Fibroblast of the conjunctiva (primary cell): ENCODE measurements around the gene PDZD2.

Experiments
- DNase-seq: peaks from one replicate; pipeline ENCODE4 v3.0.0-alpha.2; 2010; ENCODE audit warnings: low read depth

The PDZD2 gene

GRCh38 chr5:31638345-31638744 lies 586 bp upstream of the PDZD2 start:
- DNase-seq: no peak

- no peak for DNase-seq
Measured at GRCh38 chr5:31639481-31640411, 815 bp downstream of the PDZD2 start.

GRCh38 chr5:31640573-31640972 lies 1.6 kb downstream of the PDZD2 start:
- DNase-seq: no peak

GRCh38 chr5:31641059-31641458 lies 2.1 kb downstream of the PDZD2 start:
- no peak for DNase-seq

GRCh38 chr5:31641575-31641974 lies 2.6 kb downstream of the PDZD2 start:
- no peak for DNase-seq

- DNase-seq: no peak
Measured at GRCh38 chr5:31645420-31646081, 6.6 kb downstream of the PDZD2 start.

GRCh38 chr5:31648326-31648725 lies 9.4 kb downstream of the PDZD2 start:
- DNase-seq: no peak

- DNase-seq: no peak
Measured at GRCh38 chr5:31651241-31651640, 12.3 kb downstream of the PDZD2 start.

GRCh38 chr5:31655491-31655890 lies 16.6 kb downstream of the PDZD2 start:
- DNase-seq: no peak

GRCh38 chr5:31656806-31657205 lies 17.9 kb downstream of the PDZD2 start:
- DNase-seq: no peak

- DNase-seq: no peak
Measured at GRCh38 chr5:31657315-31657979, 18.5 kb downstream of the PDZD2 start.

GRCh38 chr5:31661257-31661656 lies 22.3 kb downstream of the PDZD2 start:
- no peak for DNase-seq

GRCh38 chr5:31663519-31663918 lies 24.6 kb downstream of the PDZD2 start:
- no peak for DNase-seq

- DNase-seq: no peak
Measured at GRCh38 chr5:31664566-31664965, 25.6 kb downstream of the PDZD2 start.

GRCh38 chr5:31671339-31671741 lies 32.4 kb downstream of the PDZD2 start:
- no peak for DNase-seq

- DNase-seq: no peak
Measured at GRCh38 chr5:31674371-31674951, 35.5 kb downstream of the PDZD2 start.

GRCh38 chr5:31675472-31675871 lies 36.5 kb downstream of the PDZD2 start:
- DNase-seq: no peak

- no peak for DNase-seq
Measured at GRCh38 chr5:31678180-31678579, 39.2 kb downstream of the PDZD2 start.

GRCh38 chr5:31680528-31680927 lies 41.6 kb downstream of the PDZD2 start:
- no peak for DNase-seq

- no peak for DNase-seq
Measured at GRCh38 chr5:31682025-31682424, 43.1 kb downstream of the PDZD2 start.

- DNase-seq: no peak
Measured at GRCh38 chr5:31682851-31683250, 43.9 kb downstream of the PDZD2 start.

- DNase-seq: no peak
Measured at GRCh38 chr5:31688515-31689092, 49.7 kb downstream of the PDZD2 start.
